Fibroblast of the aortic adventitia (primary cell): Measurements from ENCODE around the gene ABCB1. TPM values are rescaled to one million over a fixed set of nuclear protein-coding genes. Genes with fewer than 3 reads are reported as not detected.

ENCODE experiments used
- DNase-seq: peaks from one replicate; pipeline ENCODE4 v3.0.0-alpha.2; 2010; ENCODE audit warnings: low read depth
- H3K4me3 ChIP-seq: 2 replicates; pipeline ENCODE4 v1.5.1; 2011; ENCODE audit warnings: low read depth, mild to moderate bottlenecking, control low read depth, low read length, moderate library complexity
- total RNA-seq: library from RNA; depleted of rRNA; stranded (reverse); fragments of >200 nt; gene quantifications from 2 replicates; pipeline ENCODE4 v1.2.3, GENCODE V29; 2012; ENCODE audit warnings: low replicate concordance
- TF ChIP-seq, protein P1 (sequence below): IDR thresholded peaks from 2 replicates; pipeline ENCODE4 v1.5.1; 2011; ENCODE audit warnings: mild to moderate bottlenecking, low read length, control low read depth, inconsistent platforms; ENCODE audit not compliant: insufficient read depth

The ABCB1 gene
- total RNA-seq, 1 donor: 0.36 TPM

DNA sequence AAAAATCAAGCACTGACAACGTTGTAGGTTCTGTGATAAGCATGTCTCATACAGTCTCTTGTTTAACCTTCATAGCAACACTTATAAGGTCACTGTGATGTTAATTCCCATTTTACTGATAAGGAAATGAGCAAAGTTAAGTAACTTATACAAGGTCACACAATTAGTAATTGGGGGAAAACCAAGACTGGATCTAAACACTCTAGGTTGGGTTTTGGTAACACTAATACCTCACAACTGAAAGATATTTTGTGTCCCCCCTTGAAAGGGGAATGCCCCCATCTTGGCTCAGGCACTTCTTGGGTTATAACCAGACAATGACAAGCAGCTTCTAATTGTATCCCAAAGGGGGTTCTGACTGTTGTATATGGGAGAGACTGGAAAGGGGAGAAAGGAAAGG is 89.2 kb downstream of the ABCB1 start:
- DNase-seq: no peak
- H3K4me3 ChIP-seq: no peak overlapping the region
- TF ChIP-seq, protein P1, sequence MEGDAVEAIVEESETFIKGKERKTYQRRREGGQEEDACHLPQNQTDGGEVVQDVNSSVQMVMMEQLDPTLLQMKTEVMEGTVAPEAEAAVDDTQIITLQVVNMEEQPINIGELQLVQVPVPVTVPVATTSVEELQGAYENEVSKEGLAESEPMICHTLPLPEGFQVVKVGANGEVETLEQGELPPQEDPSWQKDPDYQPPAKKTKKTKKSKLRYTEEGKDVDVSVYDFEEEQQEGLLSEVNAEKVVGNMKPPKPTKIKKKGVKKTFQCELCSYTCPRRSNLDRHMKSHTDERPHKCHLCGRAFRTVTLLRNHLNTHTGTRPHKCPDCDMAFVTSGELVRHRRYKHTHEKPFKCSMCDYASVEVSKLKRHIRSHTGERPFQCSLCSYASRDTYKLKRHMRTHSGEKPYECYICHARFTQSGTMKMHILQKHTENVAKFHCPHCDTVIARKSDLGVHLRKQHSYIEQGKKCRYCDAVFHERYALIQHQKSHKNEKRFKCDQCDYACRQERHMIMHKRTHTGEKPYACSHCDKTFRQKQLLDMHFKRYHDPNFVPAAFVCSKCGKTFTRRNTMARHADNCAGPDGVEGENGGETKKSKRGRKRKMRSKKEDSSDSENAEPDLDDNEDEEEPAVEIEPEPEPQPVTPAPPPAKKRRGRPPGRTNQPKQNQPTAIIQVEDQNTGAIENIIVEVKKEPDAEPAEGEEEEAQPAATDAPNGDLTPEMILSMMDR: no peak

DNA sequence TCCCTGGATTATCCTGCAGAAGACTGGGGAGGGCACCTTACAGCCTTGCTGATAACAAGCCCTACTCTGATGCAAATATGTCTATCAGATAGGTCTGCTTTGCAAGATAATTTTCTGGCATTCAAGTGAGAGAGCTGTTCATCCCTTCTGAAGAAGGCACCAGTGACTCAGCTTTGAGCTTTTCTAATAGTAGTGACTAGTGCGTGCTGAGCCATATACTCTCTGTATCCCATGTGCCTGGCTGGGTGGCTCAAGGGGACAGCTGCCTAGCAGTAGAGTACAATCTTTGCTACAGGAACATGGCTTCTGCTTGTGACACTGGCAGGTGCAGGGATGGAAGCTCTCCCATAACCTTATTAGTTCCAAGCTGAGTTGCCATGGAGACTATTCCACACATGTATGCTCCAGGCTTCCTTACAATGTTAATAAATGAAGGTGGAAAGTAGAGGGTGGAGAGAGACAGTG is 90.2 kb downstream of the ABCB1 start:
- H3K4me3 ChIP-seq: no peak overlapping the region
- DNase-seq: no peak
- TF ChIP-seq, protein P1: no peak

DNA sequence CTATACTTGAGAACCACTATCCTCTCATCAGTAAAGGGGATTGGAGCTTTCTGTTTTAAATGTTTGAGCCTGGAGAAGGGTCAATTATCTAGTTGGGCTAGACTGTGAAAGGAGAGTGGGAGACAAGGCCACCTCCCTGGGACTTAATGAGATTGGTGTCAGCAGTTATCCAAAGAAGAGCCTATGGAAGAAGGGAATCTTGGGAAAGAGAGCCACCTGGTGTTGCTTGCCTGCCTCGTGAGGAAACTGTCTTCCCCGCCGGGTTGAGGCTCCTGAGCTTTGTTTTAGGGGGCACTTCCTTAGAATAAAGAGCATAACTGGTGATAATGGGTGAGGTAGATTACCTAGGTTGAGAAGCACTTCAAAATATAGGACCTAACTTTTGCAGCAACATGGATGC is 93.2 kb downstream of the ABCB1 start:
- TF ChIP-seq, protein P1: no peak
- DNase-seq: no peak
- no peak overlapping the region for H3K4me3 ChIP-seq

DNA sequence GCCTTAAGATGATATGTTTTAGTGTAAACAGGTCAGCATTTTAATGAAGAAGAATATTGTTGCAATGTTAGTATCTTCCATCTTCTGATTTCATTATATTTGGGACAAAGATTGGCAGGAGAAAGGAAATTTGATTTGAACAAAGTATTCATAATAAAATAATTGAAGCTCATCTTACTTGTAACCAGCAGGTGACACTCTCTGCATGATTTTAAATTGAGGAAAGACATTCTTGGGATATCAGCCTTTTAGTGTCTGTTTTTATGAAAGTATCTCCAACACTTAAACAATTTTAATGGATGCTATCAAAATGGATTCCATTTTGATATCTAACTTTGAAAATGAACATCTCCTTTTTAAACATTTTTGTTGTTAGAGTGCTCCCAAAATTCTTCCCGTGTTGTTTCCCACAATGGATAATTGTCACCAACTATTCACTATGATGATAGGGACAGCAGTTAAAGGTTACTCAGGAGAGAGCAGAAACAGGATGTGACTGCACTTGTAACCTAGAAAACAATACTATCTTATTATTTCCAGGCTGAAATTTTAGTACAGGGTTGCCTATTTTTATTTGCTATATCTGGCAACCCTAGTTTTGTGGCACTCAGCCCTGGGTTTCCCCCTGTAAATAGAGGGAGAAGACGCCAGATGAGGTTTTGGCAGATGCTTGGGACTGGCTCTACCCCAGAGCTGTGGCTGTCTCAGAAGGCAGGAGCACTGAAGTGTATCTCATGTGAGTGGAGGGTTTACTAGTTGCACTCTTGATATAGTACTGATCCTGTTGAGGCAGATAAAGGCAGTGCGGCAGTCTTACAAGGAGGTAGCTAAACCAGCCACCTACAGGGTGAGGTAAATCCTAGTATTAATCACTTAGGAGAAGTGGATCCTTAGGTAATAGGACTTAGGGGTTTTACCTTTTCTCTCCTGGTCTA is 94.2 kb downstream of the ABCB1 start:
- TF ChIP-seq, protein P1: peak; percentile 29
- DNase-seq: peak; percentile 31
- H3K4me3 ChIP-seq: no peak overlapping the region

DNA sequence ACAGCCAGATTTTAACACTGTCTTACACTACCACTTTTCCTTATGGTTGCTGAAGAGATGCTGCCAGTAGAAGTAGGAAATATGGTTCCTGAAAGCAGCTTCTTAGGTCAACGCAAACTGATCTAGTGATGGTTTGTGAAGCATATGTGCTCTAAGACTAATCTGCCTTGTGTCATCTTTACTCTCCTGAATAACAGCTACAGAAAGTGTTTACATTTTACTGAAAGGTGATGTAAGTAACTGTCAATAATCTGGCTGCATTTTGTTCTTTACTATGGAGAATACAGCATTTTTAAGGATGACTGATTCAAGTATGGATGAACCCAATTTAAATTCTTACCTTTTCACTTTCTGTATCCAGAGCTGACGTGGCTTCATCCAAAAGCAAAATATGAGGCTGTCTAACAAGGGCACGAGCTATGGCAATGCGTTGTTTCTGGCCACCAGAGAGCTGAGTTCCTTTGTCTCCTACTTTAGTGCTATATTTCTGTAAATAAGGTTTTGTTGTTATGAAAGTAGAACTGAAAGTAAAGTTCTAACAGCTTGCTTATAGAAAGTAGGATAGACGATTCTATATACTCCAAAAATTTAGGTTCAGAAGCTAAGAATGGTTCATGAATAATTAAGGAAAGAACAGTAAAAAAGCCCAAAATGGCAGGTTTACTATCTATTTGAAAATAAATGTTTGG is 95.0 kb downstream of the ABCB1 start:
- no peak for DNase-seq
- no peak overlapping the region for H3K4me3 ChIP-seq
- TF ChIP-seq, protein P1: no peak

DNA sequence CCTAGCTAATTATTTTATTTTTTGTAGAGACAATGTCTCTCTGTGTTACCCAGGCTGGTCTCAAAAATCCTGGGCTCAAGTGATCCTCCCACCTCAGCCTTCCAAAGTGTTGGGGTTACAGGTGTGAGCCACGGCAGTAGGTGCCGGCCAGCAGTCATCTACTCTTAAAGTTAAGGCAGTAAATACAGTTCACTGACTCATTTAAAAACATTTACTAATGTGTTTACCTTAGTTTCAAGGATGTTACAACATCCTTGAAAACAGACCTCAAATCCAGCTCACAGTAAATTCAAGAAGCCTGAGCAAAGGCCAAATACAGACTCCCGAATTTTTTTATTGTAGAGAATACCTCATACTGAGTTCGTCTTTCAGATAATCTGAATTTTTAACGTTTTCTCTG is 95.6 kb downstream of the ABCB1 start:
- TF ChIP-seq, protein P1: no peak
- H3K4me3 ChIP-seq: no peak overlapping the region
- no peak for DNase-seq
